GM10248 (cell line): ENCODE measurements around the gene TRIM47.

ENCODE experiments used
- CTCF ChIA-PET: fragments of 300-600 bp; sonication (Branson Sonifier 250); formaldehyde crosslinking; extraction: SDS; loops from one replicate; lab custom pipeline; 2021; ENCODE audit warnings: antibody characterized with exemption; lab: Yijun Ruan, JAX
- POLR2A ChIA-PET: fragments of 350-650 bp; sonication (Branson Sonifier 250); formaldehyde crosslinking; extraction: SDS; loops from one replicate; lab custom pipeline; 2020; ENCODE audit warnings: antibody characterized with exemption; lab: Yijun Ruan, JAX
- DNase-seq: peaks from one replicate; pipeline ENCODE4 v3.0.0; 2012; ENCODE audit errors: extremely low spot score
- TF ChIP-seq, protein P1 (sequence below): IDR thresholded peaks from 2 replicates; pipeline ENCODE4 v1.5.1; 2012; ENCODE audit warnings: mild to moderate bottlenecking, low read depth; ENCODE audit errors: extremely low read depth, missing control alignments, control extremely low read depth

TRIM47 gene

DNA sequence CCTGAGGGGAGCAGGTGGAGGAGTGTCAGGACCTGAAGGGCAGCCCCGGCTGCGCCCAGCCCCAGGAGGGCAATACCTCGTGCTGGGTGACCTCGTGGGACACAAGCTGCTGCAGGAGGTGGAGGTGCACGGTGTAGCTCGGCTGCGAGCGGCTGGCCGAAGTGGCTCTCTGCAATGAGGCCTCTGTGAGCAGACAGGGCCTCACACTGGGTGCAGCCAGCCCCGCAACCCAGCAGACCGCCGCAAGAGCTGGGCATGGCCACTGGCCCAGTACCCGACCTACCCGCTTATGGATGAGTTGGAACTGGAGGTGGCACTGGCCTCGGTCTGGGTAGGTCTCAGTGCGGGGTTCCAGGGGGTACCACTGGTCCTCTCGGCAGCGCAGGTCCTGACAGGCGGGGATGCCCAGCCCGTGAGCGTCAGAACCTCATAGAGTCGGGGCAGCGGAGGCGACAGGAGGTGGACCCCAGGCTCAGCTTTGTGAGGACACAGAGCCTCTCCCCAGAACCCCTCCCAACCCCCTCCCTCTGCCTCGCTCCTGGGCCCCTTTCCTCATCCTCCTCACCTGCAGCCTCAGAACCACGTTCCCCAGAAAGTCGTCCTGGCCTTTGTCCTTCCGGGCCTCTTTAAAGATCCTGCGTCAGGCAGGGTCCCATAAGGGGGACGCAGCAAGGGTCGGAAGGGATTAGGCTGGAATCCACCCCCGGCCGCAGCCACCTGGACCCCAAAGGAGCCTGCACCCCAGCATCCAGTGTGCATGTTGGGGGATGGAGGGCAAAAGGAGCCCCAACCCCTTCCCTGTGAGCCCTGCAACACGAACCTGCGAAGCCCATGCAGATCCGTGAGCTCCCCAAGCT is 38.2 kb downstream of the TRIM47 start:
- ChIA-PET CTCF (interaction anchor here (0.8 to 3.4 kb wide), 6 partner anchors 8 to 87 kb away, joined by 3 to 18 read pairs (median 4); partner anchors contain the start of gene GALK1), POLR2A (no interaction called here)
- TF ChIP-seq, protein P1, sequence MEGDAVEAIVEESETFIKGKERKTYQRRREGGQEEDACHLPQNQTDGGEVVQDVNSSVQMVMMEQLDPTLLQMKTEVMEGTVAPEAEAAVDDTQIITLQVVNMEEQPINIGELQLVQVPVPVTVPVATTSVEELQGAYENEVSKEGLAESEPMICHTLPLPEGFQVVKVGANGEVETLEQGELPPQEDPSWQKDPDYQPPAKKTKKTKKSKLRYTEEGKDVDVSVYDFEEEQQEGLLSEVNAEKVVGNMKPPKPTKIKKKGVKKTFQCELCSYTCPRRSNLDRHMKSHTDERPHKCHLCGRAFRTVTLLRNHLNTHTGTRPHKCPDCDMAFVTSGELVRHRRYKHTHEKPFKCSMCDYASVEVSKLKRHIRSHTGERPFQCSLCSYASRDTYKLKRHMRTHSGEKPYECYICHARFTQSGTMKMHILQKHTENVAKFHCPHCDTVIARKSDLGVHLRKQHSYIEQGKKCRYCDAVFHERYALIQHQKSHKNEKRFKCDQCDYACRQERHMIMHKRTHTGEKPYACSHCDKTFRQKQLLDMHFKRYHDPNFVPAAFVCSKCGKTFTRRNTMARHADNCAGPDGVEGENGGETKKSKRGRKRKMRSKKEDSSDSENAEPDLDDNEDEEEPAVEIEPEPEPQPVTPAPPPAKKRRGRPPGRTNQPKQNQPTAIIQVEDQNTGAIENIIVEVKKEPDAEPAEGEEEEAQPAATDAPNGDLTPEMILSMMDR, result no peak
- no peak for DNase-seq

DNA sequence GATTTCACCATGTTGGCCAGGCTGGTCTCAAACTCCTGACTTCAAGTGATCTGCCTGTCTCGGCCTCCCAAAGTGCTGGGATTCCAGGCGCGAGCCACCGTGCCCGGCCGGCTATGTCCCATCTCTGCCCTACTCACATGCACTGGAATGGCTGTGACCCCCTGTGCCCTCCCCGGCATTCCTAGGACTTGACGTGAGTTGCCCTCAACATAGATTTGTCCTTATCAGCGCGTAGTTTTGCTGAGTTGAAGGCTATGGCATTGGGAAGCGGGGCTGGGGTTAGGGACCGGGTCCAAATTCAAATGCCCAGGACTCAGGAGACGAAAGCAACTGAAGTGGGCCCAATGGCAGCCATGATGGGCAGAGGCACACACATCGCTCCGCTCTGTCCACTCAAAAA is 40.0 kb downstream of the TRIM47 start:
- ChIA-PET CTCF (interaction anchor here (3.4 kb wide), 1 partner anchor 9 kb away, joined by 18 read pairs; no protein-coding TSS in a partner anchor), POLR2A (interaction anchor here (0.7 kb wide), 2 partner anchors 12 to 17 kb away, joined by 4 to 6 read pairs; no protein-coding TSS in a partner anchor)
- TF ChIP-seq, protein P1, result no peak
- no peak for DNase-seq

DNA sequence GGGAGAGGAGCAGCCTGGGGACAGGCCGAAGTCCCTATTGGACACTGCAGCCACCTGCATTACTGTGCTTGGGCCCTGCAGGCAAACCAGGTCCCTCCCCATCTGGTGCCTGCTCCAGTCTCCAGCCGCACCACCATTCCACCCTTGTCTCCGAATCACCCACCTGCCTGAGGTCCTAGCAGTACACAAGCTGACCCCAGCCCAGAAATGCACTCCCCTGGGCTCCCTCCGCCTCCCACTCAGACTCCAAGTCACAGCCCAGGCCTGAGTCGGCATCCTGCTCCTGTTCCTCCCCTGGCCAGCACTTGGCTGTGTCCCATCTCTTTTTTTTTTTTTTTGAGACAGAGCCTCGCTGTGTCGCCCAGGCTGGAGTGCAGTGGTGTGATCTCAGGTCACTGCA is 40.5 kb downstream of the TRIM47 start:
- no peak for DNase-seq
- POLR2A ChIA-PET, result interaction anchor here (0.7 kb wide), 1 partner anchor 16 kb away, joined by 4 read pairs; no protein-coding TSS in a partner anchor
- TF ChIP-seq, protein P1, result no peak
- CTCF ChIA-PET, result no interaction called here

DNA sequence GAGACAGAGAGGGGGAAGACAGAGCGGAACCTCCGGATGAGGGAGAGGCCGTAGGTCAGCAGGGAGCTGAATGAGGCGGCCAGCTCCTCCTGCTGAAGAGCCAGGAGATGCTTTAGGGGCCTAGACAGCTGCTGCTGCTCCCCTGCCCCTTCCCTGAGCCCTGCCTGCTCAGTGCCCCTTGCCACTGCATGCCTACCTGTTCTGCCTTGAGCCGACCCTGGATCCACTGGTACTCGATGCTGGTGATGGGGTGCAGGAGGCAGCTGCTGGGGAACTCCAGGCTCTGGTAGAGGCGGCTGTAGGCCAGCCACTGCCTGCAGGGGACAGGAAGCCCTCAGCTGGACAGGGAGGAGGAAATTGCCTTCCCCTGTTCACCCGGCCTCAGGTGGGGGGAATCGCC is 41.8 kb downstream of the TRIM47 start:
- DNase-seq, result no peak
- ChIA-PET POLR2A (interaction anchor here (0.5 kb wide), 1 partner anchor 430 kb away, joined by 5 read pairs; no protein-coding TSS in a partner anchor), CTCF (interaction anchor here (0.7 to 1.4 kb wide), 4 partner anchors 9 to 28 kb away, joined by 3 to 6 read pairs (median 4); no protein-coding TSS in a partner anchor)
- TF ChIP-seq, protein P1, result no peak

DNA sequence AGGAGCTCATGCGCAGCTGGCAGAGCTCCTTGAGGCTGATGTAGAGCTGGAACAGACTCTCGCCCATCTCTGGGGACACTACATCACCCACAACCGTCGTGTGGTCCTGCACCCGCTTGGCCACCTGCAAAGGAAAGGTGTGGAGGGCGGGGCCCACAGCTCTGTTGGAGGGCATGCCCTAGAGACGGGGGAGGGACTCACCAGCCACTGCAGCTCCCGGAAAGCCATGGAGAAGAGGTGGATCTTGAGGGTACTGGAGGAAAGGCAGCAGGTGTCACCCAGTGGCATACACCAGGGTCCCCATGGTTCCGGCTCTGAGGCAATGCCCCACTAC is 42.8 kb downstream of the TRIM47 start:
- ChIA-PET POLR2A (interaction anchor here (2.2 kb wide), 1 partner anchor 56 kb away, joined by 5 read pairs; a partner anchor contains a TSS), CTCF (interaction anchor here (1.0 to 2.4 kb wide), 4 partner anchors 8 to 13 kb away, joined by 3 to 7 read pairs (median 4); no protein-coding TSS in a partner anchor)
- TF ChIP-seq, protein P1, result no peak

DNA sequence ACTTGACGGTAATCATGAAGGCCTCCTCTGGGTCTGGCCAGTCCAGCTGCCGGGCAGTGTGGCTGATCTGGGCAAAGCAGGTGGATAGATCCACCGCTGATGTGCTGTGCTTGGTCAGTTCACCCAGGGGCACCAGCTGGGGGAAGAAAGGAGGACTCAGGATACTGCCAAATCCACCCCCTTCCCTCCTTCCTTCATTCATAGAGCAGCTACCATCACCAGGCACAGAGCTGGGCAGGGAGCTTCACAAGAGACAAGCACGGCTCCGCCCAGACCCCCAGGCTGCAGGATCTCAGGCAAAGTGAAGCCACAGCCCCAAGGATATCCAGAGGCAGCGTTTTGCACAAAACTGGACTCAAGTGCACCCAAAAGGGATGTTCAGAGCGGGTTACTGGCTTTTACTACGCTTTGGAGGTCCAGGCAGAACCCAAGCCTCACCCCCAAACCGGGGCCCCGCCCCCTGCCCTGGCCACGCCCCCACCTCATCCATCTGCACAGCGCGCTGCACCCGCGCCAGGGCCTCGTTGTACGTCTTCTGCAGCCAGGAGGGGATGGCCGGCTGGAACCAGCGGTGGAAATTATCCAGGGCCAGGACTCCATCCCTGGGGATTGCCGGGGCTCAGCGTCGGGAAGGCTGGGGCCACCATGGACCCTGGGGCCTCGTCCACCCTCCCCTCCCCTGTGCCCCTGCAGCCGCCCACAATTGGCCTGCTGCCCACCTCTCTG is 43.3 kb downstream of the TRIM47 start:
- TF ChIP-seq, protein P1, result no peak
- CTCF ChIA-PET, result interaction anchor here (1.0 to 2.4 kb wide), 10 partner anchors 8 to 82 kb away, joined by 3 to 8 read pairs (median 3); partner anchors contain the start of genes GALK1 and WBP2
- no peak for DNase-seq
- POLR2A ChIA-PET, result interaction anchor here (0.5 to 2.2 kb wide), 4 partner anchors 9 to 62 kb away, joined by 3 to 6 read pairs (median 4); partner anchors contain the start of gene UNC13D

More for the DNA sequence above, 42.8 kb downstream of the TRIM47 start:
- DNase-seq, result no peak
